NCI-H2196 treated with DMSO at 0.1 percent for 48 hours (cell line): ENCODE results near the gene C2orf81.
"Not testable (repeated sequence)": the region's sequence is repeated elsewhere in the genome, so short reads cannot be mapped to it uniquely, and the experiment has no call there.

Experiments
- DNase-seq: peaks from one replicate; lab custom pipeline; 2025; ENCODE audit not compliant: unreplicated experiment; lab: John Stamatoyannopoulos, UW

C2orf81 gene

GRCh38 chr2:74442483-74443297, 21.3 kb upstream of the C2orf81 start:
- DNase-seq: not testable (repeated sequence)

DNA sequence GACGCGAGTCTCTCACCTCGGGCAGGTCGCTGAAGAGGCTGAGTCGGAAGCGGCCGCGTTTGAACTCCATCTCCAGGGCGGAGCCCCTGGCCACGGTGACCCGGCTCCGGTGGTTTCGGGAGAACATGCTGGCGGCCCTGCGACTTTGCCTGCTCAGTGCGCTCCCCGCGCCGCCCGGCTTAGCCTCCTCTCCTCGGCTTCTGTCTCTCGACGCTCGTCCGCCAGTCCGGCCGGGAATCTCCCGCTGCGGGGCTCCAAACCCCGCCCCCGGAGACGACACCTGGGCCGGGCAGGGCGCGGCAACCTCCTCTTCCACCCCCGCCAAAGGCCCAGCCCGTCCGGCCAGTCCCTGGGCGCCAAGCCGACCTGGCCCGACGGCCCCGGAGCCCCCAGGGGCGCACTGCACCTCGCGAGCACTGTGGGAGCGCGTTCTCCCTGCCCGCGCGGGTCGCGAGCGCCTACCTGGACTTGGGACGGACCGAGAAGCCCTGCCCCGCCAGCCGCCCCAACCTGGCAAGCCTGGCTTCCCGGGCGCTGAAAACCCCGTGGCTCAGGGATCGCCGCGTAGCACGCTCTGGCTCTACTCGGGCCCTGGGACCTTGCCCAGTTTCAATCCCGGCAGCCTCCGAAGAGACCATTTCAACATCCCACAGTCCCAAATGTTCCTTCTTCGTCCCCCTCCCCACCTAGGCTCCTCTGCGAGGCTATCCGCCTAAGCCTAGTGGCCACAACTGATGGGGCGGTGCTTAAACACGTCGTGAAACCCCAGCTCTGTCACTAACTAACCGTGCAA, 20.5 kb upstream of the C2orf81 start, which contains the start of gene RTKN:
Gene RTKN, minus strand, starts transcription at position 248 of the 793 bp plus-strand sequence. Its CDS starts 121 bp downstream, at position 127.
- peak; percentile 16 for DNase-seq

DNA sequence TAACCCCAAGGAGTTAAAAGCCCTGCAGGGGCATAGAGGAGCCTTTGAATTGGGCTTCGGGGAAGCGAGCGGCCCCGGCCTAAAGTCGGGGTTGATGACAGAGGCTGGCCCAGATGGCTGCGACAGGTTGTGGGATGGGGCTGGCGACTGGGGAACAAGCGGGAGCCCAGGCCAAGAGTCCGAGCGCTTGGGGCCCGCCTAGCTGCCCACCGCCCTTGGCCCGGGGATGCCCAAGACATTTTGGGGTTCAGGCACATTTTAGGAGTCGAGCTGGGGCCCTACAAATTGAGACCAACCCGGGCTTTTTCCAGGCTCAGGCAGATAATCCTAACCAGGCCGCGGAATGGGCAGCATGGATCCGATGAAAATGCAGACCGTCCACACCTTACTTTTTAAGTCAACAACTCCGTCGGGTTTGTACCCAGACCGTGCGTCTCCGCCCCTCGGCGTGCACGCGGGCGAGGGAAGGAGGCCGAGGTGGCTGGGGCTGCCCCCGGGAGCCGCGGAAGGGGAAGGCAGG, 19.8 kb upstream of the C2orf81 start:
- DNase-seq: no peak

DNA sequence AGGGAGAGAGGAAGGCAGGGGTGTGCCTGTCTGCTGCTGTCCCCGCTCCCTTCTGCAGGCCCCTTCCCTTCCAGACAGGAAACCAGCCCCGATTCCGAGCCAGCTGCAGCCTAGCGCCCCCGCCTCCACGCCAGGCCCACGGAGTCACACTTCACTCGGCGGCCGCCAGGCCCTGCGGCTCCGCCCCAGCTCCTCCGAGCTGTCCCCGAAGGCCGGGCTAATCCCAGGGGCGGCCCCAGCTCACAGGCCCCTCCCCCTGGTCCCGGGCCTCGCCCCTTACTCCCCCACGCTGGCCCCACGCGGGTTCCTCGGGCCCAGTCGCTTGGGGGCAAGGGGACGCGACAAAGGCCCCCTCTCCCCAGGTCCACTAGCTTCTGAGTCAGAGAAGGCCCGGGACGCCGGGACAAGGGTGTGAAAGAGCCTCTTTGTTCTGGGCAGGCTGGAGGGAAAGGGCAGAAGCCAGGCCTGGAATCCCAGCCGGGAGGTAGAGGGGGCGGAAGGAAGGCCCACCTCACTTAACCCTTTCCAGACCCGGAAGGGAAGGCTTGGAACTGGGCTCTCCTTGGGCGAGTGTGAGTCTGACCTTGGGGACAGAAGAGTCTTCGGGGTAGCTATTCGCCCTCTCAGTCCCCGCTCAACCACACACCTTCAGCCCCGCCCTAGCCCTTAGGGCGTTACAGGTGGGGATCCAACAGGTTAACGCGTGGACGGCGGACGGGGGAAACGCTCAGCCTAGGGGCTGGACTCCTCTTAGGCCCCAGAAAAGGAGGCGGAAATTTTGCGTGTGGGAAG, 19.2 kb upstream of the C2orf81 start:
- peak; percentile 48 for DNase-seq

DNA sequence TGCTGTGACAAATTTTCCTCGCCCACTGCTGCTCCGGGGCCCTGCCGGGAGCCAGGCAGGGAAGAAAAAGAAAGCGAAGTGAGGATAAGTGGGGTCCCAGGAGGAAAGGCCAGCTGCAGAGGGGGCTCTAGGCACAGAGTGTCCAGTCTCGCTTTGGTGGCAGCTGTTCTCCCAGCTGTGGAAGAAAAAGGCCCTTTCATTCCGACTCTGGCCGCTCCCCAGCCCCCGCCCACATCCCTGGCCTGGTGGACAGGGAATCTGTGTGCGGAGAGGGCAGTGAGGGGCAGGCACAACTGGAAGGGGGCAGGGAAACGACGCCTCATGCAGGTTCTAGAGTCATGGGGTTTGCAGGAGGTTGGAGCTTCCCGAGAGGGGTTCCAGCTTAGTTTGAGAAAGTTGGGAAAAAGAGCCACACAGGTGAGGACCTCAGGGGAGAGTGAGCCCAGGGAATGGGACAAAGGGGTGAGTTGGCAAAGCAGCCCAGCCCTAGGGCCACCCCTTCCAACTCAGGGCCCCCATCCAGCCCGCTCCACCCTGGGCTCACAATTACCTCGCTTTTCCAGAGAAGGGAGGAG, 18.5 kb upstream of the C2orf81 start:
- no peak for DNase-seq

GRCh38 chr2:74439373-74439772, 18.0 kb upstream of the C2orf81 start:
- no peak for DNase-seq

DNA sequence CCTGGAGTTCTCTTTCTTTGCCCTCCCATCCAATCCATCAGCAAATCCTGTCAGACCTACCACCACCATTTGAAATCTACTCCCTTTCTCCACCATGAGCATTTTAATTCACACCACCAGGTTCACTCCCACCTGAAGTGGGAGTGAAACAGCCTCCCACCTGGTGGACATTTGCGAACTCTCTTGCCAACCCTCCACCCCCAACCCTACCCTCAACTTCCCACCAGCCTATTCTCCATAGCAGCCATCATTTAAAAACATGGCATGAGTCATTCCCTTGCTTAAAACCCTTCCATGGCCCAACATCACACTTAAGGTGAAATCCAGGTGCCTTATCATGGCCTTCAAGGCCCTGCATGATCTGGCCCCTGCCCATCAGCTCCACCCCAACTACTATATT, 16.8 kb upstream of the C2orf81 start:
- no peak for DNase-seq

- DNase-seq: no peak
These were observed 15.7 kb upstream of the C2orf81 start for GRCh38 chr2:74436848-74437695.

GRCh38 chr2:74436111-74436805, 14.8 kb upstream of the C2orf81 start:
- no peak for DNase-seq

DNA sequence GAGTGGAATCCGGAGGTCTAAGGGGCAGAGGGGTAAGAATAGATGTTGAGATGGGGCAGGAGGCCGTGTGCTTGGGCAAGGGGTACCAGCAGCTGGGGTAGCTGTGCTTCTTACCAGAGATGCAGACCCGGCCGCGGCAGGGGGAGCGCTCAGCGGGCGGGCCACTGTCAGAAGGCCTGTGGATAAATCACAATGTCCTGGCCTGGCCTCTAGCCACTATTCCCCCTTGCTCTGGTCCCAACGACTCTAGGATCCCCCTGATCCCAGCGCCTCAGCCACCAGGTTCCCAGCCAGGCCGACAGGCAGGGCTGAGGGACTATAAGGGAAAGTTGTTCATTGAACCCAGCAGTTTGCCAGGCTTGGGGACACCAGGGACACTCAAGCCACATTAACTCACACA, 9.1 kb upstream of the C2orf81 start:
- DNase-seq: no peak

GRCh38 chr2:74429487-74430451, 8.3 kb upstream of the C2orf81 start:
- DNase-seq: no peak

DNA sequence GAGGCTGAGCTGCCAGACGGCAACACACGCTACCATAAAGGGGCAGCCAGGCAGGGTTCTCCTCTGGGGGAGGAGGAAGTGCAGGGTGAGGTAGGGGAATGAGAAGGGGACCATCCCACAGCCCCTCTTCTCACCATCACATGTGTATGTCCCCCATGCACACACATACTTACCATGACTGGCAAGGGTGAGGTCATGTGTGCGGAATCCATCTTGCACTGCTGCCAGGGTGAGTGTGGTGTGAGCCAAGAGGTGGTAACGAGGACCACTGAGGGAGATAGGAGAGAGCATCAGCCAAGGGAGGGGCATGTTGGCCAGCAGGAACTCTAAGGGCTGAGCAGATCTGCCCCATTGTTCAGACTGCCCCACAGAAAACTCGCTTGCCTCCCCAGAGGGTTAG, 7.3 kb upstream of the C2orf81 start:
- DNase-seq: no peak

DNA sequence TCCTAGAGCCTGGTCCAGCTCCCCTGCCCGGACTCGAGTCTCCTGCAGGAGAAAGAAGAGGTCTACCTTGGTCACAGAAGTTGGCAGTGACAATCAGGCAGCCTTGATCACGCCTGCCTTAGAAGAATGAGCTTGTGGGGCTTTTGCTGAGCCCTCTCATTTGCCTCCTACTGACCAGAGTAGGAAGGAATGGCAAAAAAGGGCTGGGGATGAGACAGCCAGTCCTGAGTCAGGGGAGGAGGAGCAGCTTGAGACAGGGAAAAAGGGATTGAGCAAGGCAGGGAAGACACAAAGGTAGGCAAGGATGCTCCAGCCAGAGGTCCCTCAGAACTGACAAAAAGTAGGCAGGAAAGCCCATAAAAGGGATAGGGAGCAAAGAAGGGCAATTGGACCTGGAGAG, 6.1 kb upstream of the C2orf81 start:
- DNase-seq: no peak

DNA sequence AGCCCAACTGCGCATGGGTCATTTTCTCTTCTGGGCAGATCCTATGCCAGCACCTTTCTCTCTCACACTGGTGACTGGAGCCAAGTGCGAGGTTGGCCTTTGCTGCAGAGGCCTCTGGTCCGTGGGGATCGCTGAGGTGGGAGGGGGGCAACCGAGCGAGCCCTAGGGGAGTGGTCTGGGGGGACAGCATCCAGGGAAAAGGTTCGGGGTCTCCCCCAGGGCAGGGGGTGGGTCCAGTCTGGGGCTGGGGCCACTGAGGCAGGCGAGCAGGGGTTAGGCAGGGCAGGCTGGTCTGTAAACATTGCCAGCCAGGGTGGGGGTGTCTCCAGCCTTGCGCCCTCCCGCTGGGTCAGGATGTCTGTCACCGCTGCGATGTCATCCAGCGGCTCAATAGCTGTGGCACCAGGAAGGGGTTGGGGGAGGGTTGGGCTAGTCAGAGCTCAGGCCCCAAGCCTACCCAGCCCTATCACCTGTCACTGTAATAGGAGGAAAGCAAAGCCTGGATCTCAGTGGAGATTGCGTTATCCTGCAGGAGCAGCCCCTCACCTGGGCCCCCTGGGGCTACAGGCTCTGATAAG, 4.9 kb upstream of the C2orf81 start:
- no peak for DNase-seq

DNA sequence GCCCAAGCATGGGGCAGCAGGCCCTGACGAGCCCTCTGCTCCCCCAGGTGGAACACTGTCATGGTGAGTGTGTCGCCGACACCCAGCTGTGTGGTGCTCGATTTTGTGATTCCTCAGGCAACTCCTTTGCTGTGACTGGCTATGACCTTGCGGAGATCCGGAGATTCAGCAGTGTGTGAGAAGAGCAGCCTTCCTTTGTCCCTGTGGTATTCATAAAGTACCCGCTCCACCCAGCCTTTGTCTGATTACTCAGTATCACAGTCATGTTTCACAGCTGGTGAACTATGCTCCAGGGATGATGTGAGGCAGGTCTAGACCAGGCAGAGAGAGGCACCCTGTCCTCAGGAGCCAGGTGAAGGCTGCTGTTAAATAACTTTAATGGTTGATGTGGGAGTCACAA, 4.1 kb upstream of the C2orf81 start:
- DNase-seq: no peak

DNA sequence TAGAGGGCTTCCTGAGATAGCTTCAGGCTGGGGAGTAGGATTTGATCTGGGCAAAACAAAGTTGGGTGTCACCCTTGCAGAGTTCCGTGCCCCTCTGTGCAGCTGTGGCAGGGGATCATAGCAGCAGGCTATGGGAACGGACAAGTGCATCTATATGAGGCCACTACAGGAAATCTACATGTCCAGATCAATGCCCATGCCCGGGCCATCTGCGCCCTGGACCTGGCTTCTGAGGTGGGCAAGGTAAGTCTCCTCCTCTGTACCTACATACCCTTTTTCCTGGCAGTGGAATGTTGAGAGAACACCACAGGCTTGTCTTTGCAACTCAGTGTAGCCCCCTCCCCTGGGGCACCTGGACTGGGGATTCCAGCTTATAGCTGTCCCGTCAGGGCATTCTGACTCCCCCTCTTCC, 3.6 kb upstream of the C2orf81 start:
- no peak for DNase-seq

- DNase-seq: no peak
These were observed 2.9 kb upstream of the C2orf81 start for GRCh38 chr2:74424139-74424992.
